ENCODE results near the gene KCNMA1. TPM values are rescaled to one million over a fixed set of nuclear protein-coding genes. Genes with fewer than 3 reads are reported as not detected.

KCNMA1 gene
- total RNA-seq, 2 donors from 2014 or later = 29.1 to 37.9 TPM

GRCh38 chr10:77138541-77138940 lies 499.1 kb downstream of the KCNMA1 start:
- Histone ChIP-seq H3K27ac (no peak overlapping the region), H3K4me1 (replicated peaks) (no peaks in the 10 kb centered on the region), H3K4me3 (no peak overlapping the region), H3K9me3 (no peaks in the 10 kb centered on the region), H3K36me3 (no peaks in the 10 kb centered on the region), H3K27me3 (replicated peaks; ENCODE audit: insufficient read depth) (no peaks in the 10 kb centered on the region)
- DNase-seq (ENCODE audit: low spot score) = no peak
- no peak for TF ChIP-seq CTCF (IDR thresholded peaks at IDR 0.05)
- no peak for TF ChIP-seq POLR2A (IDR thresholded peaks at IDR 0.05)
- no peak for TF ChIP-seq POLR2AphosphoS5 (IDR thresholded peaks at IDR 0.05)
- WGBS = 81% methylated on average over 6 of the region's 6 CpGs
- intact Hi-C loops (cut with DNase I) = no loop called here

DNA sequence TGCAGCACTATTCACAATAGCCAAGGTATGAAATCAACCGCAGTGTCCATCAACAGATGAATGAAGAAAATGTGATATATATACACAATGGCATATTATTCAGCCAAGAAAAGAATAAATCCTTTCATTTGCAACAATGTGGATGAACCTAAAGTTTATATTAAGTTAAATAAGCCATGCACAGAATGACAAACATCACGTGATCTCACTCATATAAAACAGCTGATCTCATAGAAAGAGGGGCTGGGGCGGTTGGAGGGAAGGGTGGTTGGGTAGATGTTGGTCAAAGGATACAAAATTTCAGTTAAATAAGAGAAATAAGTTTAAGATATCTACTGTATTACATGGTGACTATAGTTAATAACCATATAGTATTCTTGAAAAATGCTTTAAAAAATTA lies 502.1 kb downstream of the KCNMA1 start:
- no peaks in the 10 kb centered on the region for H3K27me3 ChIP-seq (replicated peaks; ENCODE audit: insufficient read depth)
- TF ChIP-seq POLR2AphosphoS5 (IDR thresholded peaks at IDR 0.05) = no peak
- no peak for DNase-seq (ENCODE audit: low spot score)
- intact Hi-C loops (cut with DNase I) = no loop called here
- WGBS = 95% methylated on average over 3 of the region's 3 CpGs
- H3K36me3 ChIP-seq = no peaks in the 10 kb centered on the region
- no peak overlapping the region for H3K27ac ChIP-seq
- no peak overlapping the region for H3K4me3 ChIP-seq
- H3K4me1 ChIP-seq (replicated peaks) = no peaks in the 10 kb centered on the region
- H3K9me3 ChIP-seq = no peaks in the 10 kb centered on the region

DNA sequence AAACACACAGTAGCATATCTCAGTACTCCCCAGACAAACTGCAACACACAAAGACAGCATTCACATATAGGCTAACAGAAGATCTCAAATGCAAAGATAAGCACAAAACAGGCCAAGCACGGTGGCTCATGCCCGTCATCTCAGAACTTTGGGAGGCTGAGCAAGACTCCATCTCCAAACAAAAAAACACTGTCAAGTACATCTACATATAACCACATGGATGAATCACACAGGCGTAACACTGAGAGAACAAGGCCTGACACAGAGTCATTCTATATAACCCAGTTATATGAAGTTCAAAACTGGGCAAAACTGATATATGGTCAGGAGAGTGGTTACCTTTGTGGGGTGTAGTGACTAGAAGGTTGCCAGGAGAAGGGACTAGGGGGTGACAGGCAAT lies 506.4 kb downstream of the KCNMA1 start:
- intact Hi-C loops (cut with DNase I) = no loop called here
- H3K4me3 ChIP-seq = no peak overlapping the region
- TF ChIP-seq POLR2AphosphoS5 (IDR thresholded peaks at IDR 0.05) = no peak
- TF ChIP-seq CTCF (IDR thresholded peaks at IDR 0.05) = no peak
- TF ChIP-seq POLR2A (IDR thresholded peaks at IDR 0.05) = no peak
- no peak for DNase-seq (ENCODE audit: low spot score)
- H3K27ac ChIP-seq = no peak overlapping the region
- H3K36me3 ChIP-seq = no peaks in the 10 kb centered on the region
- 87% methylated on average over 3 of the region's 3 CpGs for WGBS
- no peaks in the 10 kb centered on the region for H3K4me1 ChIP-seq (replicated peaks)
- H3K27me3 ChIP-seq (replicated peaks; ENCODE audit: insufficient read depth) = no peaks in the 10 kb centered on the region
- H3K9me3 ChIP-seq = no peaks in the 10 kb centered on the region

- Histone ChIP-seq H3K4me1 (replicated peaks) (no peaks in the 10 kb centered on the region), H3K4me3 (no peak overlapping the region), H3K27ac (no peak overlapping the region), H3K9me3 (no peaks in the 10 kb centered on the region), H3K27me3 (replicated peaks; ENCODE audit: insufficient read depth) (no peaks in the 10 kb centered on the region), H3K36me3 (no peaks in the 10 kb centered on the region)
- no peak for DNase-seq (ENCODE audit: low spot score)
- 84% methylated on average over 1 of the region's 1 CpG for WGBS
- TF ChIP-seq POLR2AphosphoS5 (IDR thresholded peaks at IDR 0.05) = no peak
- TF ChIP-seq POLR2A (IDR thresholded peaks at IDR 0.05) = no peak
- TF ChIP-seq CTCF (IDR thresholded peaks at IDR 0.05) = no peak
- intact Hi-C loops (cut with DNase I) = no loop called here
These were observed 510.4 kb downstream of the KCNMA1 start for GRCh38 chr10:77127243-77127642.

GRCh38 chr10:77125231-77125630 lies 512.4 kb downstream of the KCNMA1 start:
- intact Hi-C loops (cut with DNase I) = no loop called here
- Histone ChIP-seq H3K27me3 (replicated peaks; ENCODE audit: insufficient read depth) (no peaks in the 10 kb centered on the region), H3K4me3 (no peak overlapping the region), H3K4me1 (replicated peaks) (no peaks in the 10 kb centered on the region), H3K36me3 (no peaks in the 10 kb centered on the region), H3K9me3 (no peaks in the 10 kb centered on the region), H3K27ac (no peak overlapping the region)
- TF ChIP-seq CTCF (IDR thresholded peaks at IDR 0.05) (no peak), POLR2AphosphoS5 (IDR thresholded peaks at IDR 0.05) (no peak), POLR2A (IDR thresholded peaks at IDR 0.05) (no peak)
- DNase-seq (ENCODE audit: low spot score) = no peak
- WGBS = 90% methylated on average over 4 of the region's 4 CpGs
